HG03095 (cell line): ENCODE measurements around the gene DGKB.

Experiments
- ATAC-seq: cut with Tn5 transposase; IDR thresholded peaks from one replicate; pipeline ENCODE4 v1.9.1; 2021; ENCODE audit warnings: moderate library complexity; ENCODE audit not compliant: unreplicated experiment

Gene DGKB

GRCh38 chr7:14825912-14826311 lies 76.6 kb downstream of the DGKB start:
- ATAC-seq = no peak

GRCh38 chr7:14822481-14822854 lies 80.1 kb downstream of the DGKB start:
- no peak for ATAC-seq

- ATAC-seq = no peak
Observed at GRCh38 chr7:14821757-14822480, 80.6 kb downstream of the DGKB start.

- ATAC-seq = no peak
Observed at GRCh38 chr7:14818871-14819270, 83.7 kb downstream of the DGKB start.

GRCh38 chr7:14817829-14818614 lies 84.5 kb downstream of the DGKB start:
- ATAC-seq = no peak

GRCh38 chr7:14807507-14807906 lies 95.0 kb downstream of the DGKB start:
- ATAC-seq = no peak

- ATAC-seq = no peak
Observed at GRCh38 chr7:14806891-14807290, 95.7 kb downstream of the DGKB start.

- no peak for ATAC-seq
Observed at GRCh38 chr7:14805105-14805719, 97.3 kb downstream of the DGKB start.

GRCh38 chr7:14800664-14801063 lies 101.9 kb downstream of the DGKB start:
- ATAC-seq = no peak

- ATAC-seq = no peak
Observed at GRCh38 chr7:14793151-14793550, 109.4 kb downstream of the DGKB start.

GRCh38 chr7:14787551-14787950 lies 115.0 kb downstream of the DGKB start:
- ATAC-seq = no peak

- ATAC-seq = no peak
Observed at GRCh38 chr7:14786314-14786895, 116.1 kb downstream of the DGKB start.

GRCh38 chr7:14777806-14778205 lies 124.7 kb downstream of the DGKB start:
- no peak for ATAC-seq

- ATAC-seq = no peak
Observed at GRCh38 chr7:14776266-14776665, 126.3 kb downstream of the DGKB start.

GRCh38 chr7:14773729-14774271 lies 128.8 kb downstream of the DGKB start:
- no peak for ATAC-seq

GRCh38 chr7:14770614-14771013 lies 131.9 kb downstream of the DGKB start:
- ATAC-seq = no peak

GRCh38 chr7:14769261-14769660 lies 133.3 kb downstream of the DGKB start:
- ATAC-seq = no peak

- ATAC-seq = no peak
Observed at GRCh38 chr7:14767716-14768425, 134.7 kb downstream of the DGKB start.

GRCh38 chr7:14766747-14767146 lies 135.8 kb downstream of the DGKB start:
- no peak for ATAC-seq

GRCh38 chr7:14765731-14766130 lies 136.8 kb downstream of the DGKB start:
- no peak for ATAC-seq

GRCh38 chr7:14762561-14762960 lies 140.0 kb downstream of the DGKB start:
- ATAC-seq = no peak
